HG02642 (cell line): ENCODE measurements around the gene MFSD2A.
"Not testable (repeated sequence)": the region's sequence is repeated elsewhere in the genome, so short reads cannot be mapped to it uniquely, and the experiment has no call there.

Source experiments
- ATAC-seq: cut with Tn5 transposase; IDR thresholded peaks from one replicate; pipeline ENCODE4 v1.9.1; 2021; ENCODE audit warnings: mild to moderate bottlenecking; ENCODE audit not compliant: unreplicated experiment, poor library complexity

MFSD2A gene

DNA sequence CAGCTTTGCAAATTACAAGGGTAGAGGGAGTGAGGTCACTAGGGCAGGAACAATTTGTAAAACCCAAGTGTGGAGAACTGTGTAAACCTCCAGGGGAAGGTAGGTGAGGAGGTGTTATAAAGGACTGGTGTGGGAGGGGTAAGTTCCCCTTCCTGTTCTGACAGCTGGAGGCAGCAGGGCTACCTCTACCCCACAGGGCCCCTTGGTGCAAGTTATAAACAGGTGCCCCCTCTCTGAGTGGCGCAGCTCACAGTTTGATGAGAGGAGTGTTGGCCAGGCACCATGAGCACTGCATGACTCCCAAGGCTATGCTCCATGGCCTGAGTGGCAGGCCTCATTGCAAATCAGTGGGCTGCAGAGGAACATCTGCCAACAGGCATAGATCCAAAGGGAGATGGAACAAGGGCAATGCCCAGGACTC is 41.0 kb downstream of the MFSD2A start:
- peak; percentile 71 for ATAC-seq

DNA sequence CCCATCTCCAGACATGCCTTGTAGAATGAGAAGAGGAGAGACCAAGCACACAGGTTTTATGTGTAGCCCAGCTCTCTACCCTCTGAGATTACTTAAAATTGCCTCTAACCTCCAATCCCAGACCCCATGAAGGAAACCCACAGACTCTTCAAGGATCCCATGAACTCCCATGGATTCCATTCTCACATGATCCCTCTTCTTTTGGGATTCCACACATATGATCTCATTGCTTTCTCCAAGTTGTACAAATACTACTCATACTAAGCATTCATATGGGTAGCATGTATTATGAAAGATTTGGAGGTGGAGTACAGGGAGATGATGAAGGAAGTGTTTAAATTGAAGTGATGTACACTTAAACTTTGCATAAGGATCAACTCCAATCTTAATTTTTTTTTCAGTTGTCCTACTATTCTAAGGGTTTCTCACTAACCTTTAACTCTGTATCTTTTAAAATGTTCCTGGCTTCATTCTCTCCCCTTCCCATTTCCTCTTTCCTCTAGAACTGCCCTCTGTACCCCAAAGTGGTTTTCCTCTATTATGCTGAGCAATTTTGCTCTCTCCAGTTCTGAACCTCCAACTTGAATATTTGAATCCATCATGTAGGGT is 41.6 kb downstream of the MFSD2A start:
- no peak for ATAC-seq

DNA sequence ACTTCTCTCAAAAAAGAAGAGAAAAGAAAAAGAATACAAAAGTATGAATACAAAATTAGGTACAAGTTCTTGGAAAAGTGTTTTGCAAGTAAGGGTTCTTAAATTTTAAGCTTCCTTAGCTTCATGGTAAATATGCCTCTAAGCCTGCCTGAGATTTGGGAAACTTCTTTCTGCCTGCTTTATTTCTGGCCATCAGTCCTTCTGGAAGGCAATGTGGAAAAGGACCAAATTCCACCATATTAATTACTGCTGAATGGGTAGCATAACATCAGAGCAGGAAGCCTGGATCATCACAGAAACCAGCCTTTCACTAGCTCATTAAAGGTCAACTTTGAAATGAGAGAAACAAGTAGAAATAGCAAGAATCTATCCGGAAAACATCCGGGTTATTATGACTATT is 46.5 kb downstream of the MFSD2A start:
- ATAC-seq, result no peak

GRCh38 chr1:40003156-40004093 is 48.5 kb downstream of the MFSD2A start:
- ATAC-seq, result no peak

GRCh38 chr1:40004857-40005256 is 49.9 kb downstream of the MFSD2A start:
- ATAC-seq, result no peak

- ATAC-seq, result not testable (repeated sequence)
Measured at GRCh38 chr1:40007481-40008034, 52.6 kb downstream of the MFSD2A start.

GRCh38 chr1:40011198-40011597 is 56.3 kb downstream of the MFSD2A start:
- ATAC-seq, result no peak

DNA sequence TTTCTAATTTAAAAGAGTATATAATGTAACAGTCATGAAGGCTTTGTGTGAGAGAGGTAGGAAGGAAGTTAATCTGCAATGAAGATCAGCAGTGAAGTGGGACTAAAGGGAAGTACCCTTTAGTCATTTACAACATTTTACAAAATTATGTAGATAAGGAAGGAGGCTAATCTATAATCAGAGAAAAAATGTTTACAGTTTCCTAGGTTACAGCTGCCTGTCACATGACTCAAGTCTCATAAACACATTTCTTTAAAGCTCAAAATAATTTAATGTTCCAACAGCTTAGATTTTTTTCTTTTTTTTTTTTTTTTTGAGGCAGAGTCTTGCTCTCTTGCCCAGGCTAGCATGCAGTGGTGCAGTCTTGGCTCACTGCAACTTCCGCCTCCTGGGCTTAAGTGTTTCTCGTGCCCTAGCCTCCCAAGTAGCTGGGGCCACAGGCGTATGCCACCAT is 59.3 kb downstream of the MFSD2A start:
- ATAC-seq, result no peak

DNA sequence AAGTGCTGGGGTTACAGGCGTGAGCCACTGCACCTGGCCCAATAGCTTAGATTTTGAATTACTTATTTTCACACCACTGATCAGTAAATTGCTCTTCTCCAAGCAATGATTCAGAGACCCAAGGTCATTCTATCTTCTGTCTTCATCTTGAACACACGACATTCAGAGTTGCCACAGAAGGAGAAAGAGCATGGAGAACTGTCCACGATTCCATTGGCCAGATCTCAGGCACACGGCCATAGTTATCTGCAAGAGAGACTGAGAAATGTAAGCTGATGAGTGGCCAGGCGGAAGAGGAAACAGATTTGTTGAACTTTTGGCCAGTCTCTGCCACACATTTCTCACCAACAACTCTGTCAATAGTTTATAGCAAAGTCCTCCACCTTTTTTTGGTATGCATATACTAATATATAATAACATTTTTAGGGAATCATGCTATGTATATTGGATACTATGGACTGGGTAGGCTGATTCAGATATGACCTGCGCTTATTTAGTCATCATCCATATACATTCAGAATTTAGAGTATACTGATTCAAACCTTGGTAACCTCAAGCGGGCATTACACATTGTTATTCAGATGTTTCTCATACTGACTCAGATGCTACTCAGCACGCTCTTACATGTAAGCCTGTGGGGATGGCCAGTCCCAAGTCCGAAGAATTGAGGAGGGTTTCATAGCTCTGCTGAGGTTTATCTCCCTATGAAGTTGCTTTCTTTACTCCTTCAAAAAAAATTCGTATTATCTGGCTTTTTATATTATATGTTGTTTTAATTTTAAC is 60.1 kb downstream of the MFSD2A start:
- ATAC-seq, result no peak

DNA sequence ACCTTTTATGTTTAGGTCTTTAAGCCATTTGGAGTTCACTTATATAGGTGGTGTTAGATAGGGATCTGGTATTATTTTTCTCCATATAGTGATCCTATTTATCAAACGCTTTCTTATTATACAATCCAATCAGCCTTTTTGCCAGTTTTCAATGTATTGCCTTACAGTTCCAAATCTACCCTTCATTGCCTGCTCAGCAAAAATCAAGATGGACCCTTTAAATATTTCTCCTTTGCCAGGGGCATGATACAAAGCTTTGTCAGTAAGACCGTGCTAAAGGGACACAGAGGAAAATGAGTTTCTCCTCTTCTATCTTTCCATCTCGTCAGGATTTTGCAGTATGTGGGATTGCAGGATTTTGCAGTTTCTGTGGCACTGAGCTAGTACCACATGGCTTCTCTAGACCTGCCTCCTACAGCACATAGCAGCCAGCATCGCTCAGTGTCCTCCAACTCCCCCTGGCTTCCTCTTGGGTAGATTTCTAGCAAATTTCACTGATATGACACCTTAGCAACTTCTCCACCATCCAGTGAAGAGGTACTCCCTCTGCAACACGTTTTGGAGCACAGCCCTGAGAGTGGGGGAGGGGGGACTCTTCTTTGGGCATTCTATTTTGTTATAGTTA is 63.1 kb downstream of the MFSD2A start:
- no peak for ATAC-seq
